ENCODE measurements around the gene C19orf25.
A peak's percentile ranks its signal among the peaks of the same experiment; 100 is the strongest.
"Not testable (repeated sequence)": the region's sequence is repeated elsewhere in the genome, so short reads cannot be mapped to it uniquely, and the experiment has no call there.

The C19orf25 gene

GRCh38 chr19:1449467-1450442 is 29.3 kb downstream of the C19orf25 start, which contains the start of gene APC2:
TSS of gene APC2 (plus strand) at chr19:1450121. CDS start at chr19:1453002, 2,881 bp downstream.
- no peak for DNase-seq (ENCODE audit: low read depth)

DNA sequence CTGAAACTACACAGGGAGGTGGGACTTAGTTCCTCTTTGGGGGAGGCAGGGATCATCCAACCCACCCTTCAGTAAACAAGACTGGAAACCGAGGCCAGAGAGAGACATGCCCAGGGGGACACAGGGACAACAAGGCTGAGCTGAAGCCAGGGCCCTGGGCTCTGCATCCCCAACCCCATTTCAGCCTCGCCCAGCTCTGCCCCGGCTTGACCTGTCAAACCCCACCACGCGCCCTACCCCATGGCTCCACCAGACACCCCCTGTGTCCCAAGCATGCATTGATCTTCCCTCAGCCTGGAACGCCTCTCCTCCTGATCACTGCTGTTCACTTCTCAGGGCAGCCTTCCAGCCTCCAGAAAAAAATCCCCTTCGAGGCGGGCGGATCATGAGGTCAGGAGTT is 31.1 kb downstream of the C19orf25 start:
- no peak for DNase-seq (ENCODE audit: low read depth)

DNA sequence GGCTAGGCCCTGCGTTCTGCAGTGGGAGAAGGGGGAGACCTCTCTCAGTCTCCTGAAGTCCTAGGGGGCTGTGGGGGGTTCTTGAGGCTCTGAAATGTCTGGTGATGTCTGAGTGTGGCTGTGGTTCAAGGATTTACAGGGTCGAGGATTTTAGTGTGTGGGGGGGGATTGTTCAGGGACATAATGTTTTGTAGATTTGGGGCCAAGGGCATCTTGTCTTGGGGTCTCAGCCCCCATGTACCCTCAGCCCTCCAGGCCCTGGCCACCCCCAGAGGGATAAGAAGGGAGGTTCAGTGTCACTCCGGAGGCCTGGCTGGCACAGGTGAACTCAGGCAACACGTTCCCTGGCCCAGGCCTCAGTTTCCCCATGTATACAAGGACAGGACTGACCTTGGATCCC is 31.5 kb downstream of the C19orf25 start:
- DNase-seq (ENCODE audit: low read depth) = no peak

GRCh38 chr19:1446713-1447481 is 32.1 kb downstream of the C19orf25 start:
- no peak for DNase-seq (ENCODE audit: low read depth)

- DNase-seq (ENCODE audit: low read depth) = no peak
Measured at GRCh38 chr19:1445932-1446712, 32.9 kb downstream of the C19orf25 start.

DNA sequence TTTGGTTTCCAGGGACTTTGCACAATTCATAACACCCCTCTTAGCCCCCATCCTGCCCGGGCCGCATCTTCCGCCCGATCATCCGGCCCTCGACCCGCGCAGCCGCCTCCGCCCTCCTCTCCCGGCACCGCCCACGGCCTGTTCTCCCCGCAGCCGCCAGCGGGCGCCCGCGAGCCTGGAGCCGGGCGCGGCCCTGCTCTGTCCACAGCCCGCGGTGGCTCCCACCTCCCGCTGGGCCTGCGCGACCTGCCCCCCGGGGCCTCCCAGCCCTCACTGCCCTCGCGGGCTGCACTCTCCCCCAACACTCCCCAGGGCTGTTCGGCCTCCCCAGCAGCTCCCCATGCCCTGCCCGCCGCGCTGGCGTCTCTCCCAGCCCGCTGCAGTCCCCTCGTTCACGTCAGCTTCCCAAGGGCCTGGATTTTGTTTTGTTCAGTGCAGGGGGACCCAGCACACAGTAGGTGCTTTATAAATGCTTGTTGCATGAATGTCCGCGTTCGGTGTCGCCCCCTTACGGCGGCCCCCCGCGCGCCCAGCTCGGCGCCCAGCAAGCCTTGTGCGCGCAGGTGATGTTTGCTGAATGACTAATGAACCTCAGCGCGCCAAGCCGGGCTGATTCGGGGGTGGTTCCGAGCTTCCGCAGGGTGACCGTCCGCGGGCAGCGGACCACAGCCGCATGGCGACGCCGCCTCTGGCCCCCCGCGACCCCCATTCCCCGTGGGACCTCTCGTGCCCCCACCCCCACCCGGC is 33.7 kb downstream of the C19orf25 start:
- DNase-seq (ENCODE audit: low read depth) = peak; percentile 52

DNA sequence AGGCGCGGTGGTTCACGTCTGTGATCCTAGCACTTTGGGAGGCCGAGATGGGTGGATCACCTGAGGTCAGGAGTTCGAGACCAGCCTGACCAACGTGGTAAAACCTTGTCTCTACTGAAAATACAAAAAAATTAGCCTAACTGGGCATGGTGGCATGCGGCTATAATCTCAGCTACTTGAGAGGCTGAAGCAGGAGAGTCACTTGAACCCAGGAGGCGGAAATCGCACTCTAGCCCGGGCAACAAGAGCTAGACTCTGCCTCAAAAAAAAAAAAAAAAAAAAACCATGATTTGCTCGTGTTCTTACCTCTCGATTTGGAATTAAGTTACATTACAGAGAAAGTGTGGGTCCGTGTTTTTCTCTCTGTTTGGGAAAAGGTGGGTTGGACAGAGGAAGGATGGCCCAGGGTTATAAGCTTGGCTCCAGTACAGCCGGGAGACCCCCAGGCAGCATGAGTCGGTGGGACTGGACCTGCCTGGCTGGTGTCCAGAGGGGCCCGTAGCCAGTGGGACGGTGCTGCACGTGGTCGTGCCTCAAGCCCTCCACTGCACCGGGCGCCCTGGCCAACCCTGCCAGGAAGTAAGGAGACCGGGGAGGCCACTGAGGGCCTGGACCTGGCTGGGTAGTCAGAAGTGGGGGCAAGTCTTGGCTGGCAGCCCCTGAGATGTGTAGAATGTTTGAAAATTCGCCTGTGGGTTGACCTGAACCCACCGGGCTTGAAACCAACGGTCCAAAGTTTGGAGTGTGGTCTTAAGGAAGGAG is 37.2 kb downstream of the C19orf25 start:
- no peak for DNase-seq (ENCODE audit: low read depth)

DNA sequence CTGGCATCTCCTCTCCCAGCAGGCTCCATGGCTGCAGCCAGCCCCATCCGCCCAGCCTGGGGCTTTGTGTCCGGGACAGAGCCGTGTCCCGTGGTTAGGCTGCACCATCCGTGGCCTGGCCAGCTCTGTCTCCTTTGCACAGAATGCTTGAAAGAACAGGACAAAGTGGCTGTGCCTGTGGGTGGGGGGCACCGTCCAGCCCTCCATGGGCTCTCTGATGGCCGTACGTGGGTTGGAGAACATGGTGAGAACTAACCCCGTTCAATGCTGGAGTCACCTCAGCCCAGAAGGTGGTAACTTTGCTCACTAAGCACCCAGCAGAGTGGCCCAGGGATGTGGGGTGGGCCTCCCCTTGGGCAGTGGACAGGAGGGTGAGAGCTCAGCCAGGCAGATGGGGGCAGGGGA is 38.0 kb downstream of the C19orf25 start:
- DNase-seq (ENCODE audit: low read depth) = no peak

DNA sequence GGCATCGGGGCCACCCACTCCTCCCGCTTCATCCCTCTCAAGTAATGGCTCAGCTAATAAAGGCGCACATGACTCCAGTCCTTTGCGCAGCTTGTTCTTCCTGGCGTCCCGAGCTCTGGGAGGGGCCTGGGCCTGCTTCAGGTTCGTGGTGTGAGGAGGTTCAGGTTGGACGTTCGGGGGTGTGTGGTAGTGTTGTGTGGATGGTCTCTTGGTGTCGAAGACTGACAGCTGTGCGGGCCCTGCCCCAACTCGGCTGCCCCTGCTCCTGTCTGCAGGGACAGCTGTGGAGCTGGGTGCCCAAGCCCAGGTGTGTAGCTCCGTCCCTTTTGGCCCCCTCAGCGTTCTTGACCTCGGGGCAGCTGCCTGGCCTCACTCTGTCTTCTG is 38.6 kb downstream of the C19orf25 start:
- no peak for DNase-seq (ENCODE audit: low read depth)

- DNase-seq (ENCODE audit: low read depth) = not testable (repeated sequence)
Measured at GRCh38 chr19:1439525-1440417, 39.2 kb downstream of the C19orf25 start.

DNA sequence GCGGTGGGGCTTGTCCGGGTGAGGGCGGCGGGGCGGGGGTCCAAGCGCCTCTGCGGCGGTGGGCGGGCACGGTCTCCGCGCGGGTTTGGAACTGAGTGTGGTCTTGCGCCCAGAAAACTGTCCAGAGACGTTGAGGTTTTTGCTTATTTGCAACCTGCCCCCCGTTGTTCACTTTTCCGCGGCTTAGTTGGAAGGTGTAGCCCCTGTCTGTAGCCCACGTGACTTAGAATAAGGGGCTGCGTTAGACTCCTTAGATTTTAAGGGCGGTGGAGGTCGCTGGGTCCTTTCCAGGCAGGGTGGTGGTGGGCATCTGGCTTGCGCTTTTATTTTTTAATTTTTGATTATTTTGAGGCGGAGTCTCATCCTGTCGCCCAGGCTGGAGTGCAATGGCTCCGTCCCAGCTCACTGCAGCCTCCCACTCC is 40.1 kb downstream of the C19orf25 start:
- DNase-seq (ENCODE audit: low read depth) = no peak

GRCh38 chr19:1438035-1438932 is 40.7 kb downstream of the C19orf25 start, which contains the start of gene RPS15:
TSS of gene RPS15 (plus strand) at chr19:1438396. CDS start at chr19:1438426, 30 bp downstream.
- peak; percentile 90 for DNase-seq (ENCODE audit: low read depth)

DNA sequence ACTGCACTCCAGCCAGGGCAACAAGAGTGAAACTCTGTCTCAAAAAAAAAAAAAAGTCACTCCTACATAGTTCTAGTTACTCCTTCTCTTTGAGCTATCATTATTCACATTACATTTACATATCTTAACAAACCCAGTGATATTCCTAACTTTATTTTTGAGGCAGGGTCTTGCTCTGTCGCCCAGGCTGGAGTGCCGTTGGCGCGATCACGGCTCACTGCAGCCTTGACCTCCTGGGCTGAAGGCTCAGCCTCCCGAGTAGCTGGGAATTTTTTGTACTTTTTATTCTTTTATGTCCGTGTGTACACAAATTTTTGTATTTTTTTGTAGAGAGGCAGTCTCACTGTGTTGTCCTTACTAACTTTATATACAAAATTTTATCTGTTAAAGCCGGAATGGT is 41.4 kb downstream of the C19orf25 start:
- DNase-seq (ENCODE audit: low read depth) = no peak

DNA sequence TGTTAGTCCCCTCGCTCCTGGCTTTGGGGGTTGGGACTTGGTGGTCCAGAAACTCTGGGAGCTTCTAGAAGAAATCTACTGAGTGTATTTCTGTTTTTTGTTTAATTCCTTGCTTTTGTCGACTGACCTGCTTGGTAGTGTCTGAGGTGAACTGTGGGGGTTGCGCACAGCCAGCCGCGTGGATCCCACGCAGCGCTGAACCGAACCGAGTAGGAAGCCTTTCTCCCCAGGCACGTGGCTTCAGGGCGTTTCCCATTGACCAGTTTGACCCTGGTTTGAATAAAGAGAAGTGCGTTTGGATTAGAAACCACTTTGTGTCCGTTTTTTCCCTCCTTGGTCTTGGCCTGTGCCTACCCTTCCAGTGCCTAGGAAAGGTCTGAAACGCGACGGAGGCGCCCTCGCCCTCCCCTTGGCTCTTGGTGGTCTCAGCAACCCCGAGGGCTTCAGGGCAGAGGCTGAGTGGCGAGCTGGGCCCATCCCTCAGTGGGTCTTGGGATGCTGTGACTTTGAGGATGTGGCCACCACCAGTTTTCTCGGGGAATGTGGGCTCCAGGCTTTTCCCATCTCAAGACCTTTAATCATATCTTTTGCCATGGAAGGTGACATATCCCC is 43.5 kb downstream of the C19orf25 start:
- no peak for DNase-seq (ENCODE audit: low read depth)

DNA sequence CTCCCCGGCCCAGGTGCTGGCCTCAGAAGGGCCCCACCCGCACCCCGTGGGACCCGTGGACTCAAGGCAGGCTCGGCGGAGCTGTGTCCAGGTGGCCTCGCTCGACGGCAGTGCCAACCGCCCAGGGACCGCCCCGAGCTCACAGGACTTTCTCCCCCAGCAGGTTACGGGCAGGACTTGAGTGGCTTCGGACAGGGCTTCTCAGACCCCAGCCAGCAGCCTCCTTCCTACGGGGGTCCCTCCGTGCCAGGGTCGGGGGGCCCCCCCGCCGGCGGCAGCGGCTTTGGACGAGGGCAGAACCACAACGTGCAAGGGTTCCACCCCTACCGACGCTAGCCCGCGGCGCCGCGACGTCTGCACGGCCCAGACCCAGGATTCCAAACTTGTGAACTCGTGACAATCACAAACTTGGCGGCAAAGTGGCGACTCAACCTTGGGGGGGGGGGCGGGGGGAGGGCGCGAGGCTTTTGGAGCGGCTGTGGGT is 44.4 kb downstream of the C19orf25 start:
- no peak for DNase-seq (ENCODE audit: low read depth)

DNA sequence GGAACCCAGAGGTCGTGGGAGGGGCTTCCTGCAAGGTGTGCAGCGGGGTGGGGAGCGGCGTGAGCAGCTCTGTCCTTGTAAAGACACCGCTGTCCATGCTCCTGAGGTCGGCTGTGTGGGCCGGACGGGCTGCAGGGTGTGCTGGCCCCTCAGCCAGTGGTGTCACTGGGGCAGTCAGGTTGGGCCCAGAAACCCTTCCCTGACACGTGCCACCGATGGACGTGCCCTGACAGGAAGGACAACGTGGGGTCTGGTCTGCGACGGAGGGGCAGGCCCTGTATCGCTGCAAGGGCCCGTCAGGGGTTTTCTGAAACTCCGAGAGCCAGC is 45.0 kb downstream of the C19orf25 start:
- no peak for DNase-seq (ENCODE audit: low read depth)

GRCh38 chr19:1433119-1434039 is 45.6 kb downstream of the C19orf25 start:
- no peak for DNase-seq (ENCODE audit: low read depth)

Data from stimulated activated CD8-positive, alpha-beta memory T cell treated with anti-CD3 and anti-CD28 coated beads, Interleukin-15, amount 100 ng/mL, for 1 hour (primary cell).